GM21360 (cell line): ENCODE results near the gene PLA2G4D.
"Not testable (repeated sequence)": the region's sequence is repeated elsewhere in the genome, so short reads cannot be mapped to it uniquely, and the experiment has no call there.

Experiments used
- ATAC-seq: cut with Tn5 transposase; IDR thresholded peaks from one replicate; pipeline ENCODE4 v1.9.1; 2021; ENCODE audit warnings: mild to moderate bottlenecking, moderate library complexity; ENCODE audit not compliant: unreplicated experiment

PLA2G4D gene

GRCh38 chr15:42091753-42092397 lies 2.5 kb downstream of the PLA2G4D start:
- ATAC-seq: not testable (repeated sequence)

GRCh38 chr15:42090781-42091180 lies 3.6 kb downstream of the PLA2G4D start:
- no peak for ATAC-seq

- no peak for ATAC-seq
These were observed 4.0 kb downstream of the PLA2G4D start for GRCh38 chr15:42090370-42090769.

- ATAC-seq: no peak
These were observed 4.4 kb downstream of the PLA2G4D start for GRCh38 chr15:42089942-42090341.

GRCh38 chr15:42088801-42089640 lies 5.3 kb downstream of the PLA2G4D start:
- no peak for ATAC-seq

- no peak for ATAC-seq
These were observed 6.2 kb downstream of the PLA2G4D start for GRCh38 chr15:42087926-42088800.

- ATAC-seq: no peak
These were observed 6.9 kb downstream of the PLA2G4D start for GRCh38 chr15:42087460-42087859.

- ATAC-seq: no peak
These were observed 8.6 kb downstream of the PLA2G4D start for GRCh38 chr15:42085721-42086120.

- ATAC-seq: no peak
These were observed 9.1 kb downstream of the PLA2G4D start for GRCh38 chr15:42085236-42085605.

- no peak for ATAC-seq
These were observed 9.7 kb downstream of the PLA2G4D start for GRCh38 chr15:42084465-42085235.

- ATAC-seq: no peak
These were observed 10.4 kb downstream of the PLA2G4D start for GRCh38 chr15:42083916-42084315.

GRCh38 chr15:42083605-42083908 lies 10.8 kb downstream of the PLA2G4D start:
- ATAC-seq: no peak

- ATAC-seq: no peak
These were observed 11.3 kb downstream of the PLA2G4D start for GRCh38 chr15:42082823-42083604.

- ATAC-seq: no peak
These were observed 12.2 kb downstream of the PLA2G4D start for GRCh38 chr15:42082141-42082540.

GRCh38 chr15:42080919-42081830 lies 13.2 kb downstream of the PLA2G4D start:
- ATAC-seq: no peak

GRCh38 chr15:42080186-42080918 lies 14.0 kb downstream of the PLA2G4D start:
- no peak for ATAC-seq

GRCh38 chr15:42079401-42079908 lies 14.9 kb downstream of the PLA2G4D start:
- no peak for ATAC-seq

- ATAC-seq: no peak
These were observed 15.5 kb downstream of the PLA2G4D start for GRCh38 chr15:42078903-42079302.
